Measurements from ENCODE around the gene TTLL4.
"Not testable (repeated sequence)": the region's sequence is repeated elsewhere in the genome, so short reads cannot be mapped to it uniquely, and the experiment has no call there.

Gene TTLL4

DNA sequence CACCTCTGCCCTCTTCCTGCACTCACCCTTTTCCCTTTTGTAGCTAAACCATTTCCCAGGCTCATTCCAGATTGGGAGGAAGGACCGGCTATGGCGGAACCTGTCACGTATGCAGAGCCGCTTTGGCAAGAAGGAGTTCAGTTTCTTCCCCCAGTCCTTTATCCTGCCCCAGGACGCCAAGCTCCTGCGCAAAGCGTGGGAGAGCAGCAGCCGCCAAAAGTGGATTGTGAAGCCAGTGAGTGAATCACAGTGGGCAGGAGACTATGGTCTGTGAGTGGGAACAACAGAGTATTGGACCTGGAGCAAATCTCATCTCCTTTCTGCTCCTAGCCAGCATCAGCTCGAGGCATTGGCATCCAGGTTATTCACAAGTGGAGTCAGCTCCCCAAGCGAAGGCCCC is 36.3 kb downstream of the TTLL4 start:
- FAIRE-seq = no peak

DNA sequence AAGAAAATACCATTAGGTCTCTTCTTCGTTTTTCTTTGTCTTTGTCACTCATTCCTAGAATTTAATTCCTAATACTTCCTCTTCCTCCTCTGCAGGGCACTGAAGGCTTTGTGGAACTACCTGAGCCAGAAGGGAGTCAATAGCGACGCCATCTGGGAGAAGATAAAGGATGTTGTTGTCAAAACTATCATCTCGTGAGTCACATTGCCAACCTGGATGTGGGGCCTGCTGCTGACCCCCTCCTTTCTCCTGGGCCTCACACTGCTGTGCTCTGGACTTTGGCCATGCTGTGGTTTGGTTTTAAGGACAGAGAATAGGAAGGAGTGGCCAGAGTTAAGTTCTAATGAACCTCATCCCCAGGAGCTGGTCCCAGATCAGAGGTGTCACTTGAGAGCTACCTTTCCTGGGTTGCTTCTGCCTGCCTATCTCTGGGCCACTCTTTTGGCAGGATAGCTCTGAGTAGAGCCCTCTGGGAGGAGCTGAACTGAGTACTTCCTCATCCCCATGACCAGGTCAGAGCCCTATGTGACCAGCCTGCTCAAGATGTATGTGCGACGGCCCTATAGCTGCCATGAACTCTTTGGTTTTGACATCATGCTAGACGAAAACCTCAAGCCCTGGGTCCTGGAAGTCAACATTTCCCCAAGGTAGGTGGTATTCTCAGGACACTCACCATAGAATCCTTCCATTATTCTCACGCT is 38.3 kb downstream of the TTLL4 start:
- no peak for FAIRE-seq

DNA sequence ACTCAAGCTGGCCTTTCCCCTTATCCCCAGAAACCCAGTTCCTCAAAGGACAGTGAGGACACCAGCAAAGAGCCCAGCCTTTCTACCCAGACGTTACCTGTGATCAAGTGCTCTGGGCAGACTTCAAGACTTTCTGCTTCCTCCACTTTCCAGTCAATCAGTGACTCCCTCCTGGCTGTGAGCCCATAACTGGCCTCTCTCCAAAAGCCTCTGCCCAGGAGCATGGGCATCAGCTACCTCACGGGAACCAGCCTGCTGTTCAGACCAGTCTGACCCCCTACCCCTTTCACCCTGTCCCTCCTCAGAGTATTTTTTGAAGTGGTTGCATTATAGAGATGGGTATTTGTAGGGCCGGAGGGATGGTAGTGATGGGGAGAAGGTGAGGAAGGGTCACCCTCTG is 43.6 kb downstream of the TTLL4 start:
- FAIRE-seq = no peak

DNA sequence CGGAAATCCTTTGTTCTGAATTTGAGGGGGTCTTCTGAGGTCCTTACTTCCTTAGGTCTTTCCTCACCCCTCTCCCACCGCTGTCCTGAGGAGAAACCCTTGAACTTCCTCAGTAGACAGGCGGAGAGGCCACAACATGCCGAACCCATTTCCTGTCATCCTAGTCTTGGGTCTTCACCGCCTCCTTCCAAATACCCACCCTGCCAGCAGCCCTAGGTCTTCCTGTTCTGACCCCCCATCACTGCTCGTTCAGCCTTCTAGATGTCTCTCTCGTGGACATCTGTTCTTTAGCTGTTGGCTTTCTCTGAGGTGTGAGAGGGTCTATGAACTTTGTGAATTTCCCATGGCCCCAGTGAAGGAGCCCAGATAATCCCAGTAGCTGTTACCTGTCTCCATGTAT is 44.1 kb downstream of the TTLL4 start:
- FAIRE-seq = no peak

DNA sequence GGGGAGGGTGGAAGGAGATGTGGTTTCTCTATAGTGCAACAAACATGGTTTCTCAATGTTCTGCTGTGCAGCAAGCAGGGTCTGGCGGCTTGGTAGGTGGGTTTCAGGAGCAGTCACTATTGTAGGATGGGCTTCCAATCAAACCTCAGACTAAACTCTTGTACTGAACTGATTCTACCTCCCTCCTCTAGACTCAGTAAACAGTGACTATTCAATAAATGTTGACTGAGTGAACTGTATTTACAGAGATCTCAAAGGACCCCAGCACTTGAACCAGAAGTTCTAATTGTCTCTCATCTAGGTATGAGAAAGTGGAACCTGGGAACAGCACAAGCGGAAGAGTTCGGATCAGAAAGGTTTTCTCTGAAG is 44.5 kb downstream of the TTLL4 start:
- no peak for FAIRE-seq

DNA sequence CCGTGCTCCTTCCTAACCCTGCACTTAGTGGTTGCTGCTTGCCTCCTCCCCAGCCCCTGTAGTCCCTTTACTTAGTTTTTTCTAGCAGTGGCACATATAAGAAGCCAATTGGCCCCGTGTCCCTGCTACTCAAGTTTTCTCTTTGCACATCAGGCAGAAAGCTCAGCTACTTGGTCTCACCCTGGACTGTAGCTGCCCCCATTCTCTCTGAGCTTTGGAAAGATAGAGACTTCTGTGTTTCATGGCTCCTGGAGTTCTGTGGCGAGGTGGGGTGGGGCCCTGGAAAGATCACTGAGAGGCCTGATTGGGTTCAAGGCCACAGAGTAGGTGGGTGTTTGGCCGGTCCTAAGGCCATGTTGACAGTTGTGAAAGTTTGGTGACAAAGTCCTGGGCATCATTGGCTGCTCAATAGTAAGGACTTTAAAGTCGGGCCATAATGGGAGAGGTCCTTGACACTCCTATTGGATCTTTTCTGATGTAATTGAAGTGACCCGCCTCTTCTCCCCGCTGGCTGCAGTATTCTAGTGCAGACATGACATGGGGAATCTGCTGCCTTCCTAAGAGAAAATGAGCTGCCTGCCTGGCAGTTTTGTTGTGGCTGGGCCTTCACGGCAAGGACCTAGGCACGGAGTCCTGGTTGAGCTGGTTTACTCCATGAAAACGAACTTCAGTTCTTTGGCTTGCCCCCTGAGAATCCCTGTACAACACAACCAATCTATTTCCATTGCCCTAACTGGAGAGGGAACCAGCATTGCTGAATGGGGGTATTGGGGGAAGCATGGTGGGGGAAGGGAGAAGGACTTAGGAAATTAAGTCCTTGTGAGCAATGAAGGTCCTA is 45.2 kb downstream of the TTLL4 start:
- FAIRE-seq = no peak

DNA sequence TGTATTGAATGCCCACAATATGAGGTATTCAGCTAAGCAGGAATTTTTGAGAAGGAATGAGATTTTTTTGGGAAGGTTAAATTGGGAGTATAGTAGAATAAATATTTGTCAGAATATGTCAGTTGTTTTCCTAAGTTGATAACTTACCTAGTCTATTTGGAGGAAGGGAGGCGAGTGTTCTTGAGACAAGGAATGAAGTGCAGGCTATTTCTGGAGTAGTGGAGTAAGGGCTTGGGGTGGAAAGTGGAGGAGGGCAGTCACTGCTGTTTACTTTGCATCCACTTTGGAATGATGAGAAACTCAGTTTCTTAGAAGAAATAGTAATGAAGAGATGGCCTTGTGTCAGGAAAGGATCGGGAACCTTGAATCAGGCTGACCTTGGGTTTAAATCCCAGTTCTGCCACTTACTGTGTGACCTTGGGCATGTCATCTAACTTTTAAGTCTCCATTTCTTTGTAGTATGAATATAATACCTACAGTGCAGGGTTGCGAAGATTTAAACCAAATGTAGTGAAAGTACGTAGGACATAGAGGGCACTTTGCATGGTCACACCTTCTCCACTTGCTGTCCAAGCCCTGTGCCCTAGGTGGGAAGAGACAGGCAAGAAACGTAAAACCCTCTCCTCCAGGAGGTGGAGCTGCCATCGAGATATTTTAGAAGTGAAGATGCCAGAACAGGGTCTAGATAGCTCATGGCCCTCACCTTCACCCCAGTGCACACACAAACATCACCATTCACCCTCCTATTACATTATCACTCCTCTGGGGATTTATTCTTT is 46.2 kb downstream of the TTLL4 start:
- no peak for FAIRE-seq

DNA sequence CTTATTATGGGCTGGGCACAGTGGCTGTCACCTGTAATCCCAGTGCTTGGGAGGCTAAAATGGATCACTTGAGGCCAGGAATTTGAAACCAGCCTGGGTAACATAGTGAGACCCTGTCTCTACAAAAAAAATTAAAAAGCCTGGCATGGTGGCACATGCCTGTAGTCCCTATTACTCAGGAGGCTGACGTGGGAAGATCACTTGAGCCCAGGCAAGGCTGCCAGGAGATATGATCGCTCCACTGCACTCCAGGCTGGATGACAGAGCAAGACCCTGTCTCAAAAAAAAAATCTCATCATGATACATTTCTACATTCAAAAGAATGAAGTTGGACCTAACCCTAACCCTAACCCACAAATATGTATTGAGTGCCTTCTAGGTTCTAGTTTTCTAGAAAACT is 51.2 kb downstream of the TTLL4 start:
- no peak for FAIRE-seq

DNA sequence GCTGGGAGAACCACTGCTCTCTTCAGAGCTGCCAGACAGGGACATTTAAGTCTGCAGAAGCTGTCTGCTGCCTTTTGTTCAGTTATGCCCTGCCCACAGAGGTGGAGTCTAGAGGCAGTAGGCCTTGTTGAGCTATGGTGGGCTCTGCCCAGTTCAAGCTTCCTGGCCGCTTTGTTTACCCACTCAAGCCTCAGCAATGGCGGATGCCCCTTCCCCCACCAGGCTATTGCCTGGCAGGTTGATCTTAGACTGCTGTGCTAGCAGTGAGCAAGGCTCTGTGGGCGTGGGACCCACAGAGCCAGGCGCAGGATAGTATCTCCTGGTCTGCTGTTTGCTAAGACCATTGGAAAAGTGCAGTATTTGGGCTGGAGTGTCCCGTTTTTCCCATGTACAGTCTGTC is 62.1 kb downstream of the TTLL4 start:
- not testable (repeated sequence) for FAIRE-seq

DNA sequence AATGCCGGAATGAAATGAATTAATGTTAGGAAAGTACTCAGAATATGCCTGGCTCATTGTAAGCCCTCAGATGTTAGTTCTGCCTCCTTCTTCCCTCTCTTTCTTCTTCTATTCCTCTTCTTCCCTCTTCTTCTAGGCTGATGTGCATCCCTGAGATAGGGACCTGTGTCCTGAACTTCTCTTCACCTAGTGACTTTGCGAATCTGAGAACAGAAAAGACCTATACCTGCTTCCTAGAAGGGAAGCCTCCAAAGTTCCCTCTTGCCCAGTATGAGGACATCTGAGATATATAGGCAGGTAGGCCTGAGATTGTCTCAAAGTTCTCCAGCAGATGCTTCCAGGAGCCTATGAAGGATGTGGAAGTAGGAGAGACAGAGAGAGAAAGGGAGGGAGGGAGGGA is 63.2 kb downstream of the TTLL4 start:
- FAIRE-seq = no peak

DNA sequence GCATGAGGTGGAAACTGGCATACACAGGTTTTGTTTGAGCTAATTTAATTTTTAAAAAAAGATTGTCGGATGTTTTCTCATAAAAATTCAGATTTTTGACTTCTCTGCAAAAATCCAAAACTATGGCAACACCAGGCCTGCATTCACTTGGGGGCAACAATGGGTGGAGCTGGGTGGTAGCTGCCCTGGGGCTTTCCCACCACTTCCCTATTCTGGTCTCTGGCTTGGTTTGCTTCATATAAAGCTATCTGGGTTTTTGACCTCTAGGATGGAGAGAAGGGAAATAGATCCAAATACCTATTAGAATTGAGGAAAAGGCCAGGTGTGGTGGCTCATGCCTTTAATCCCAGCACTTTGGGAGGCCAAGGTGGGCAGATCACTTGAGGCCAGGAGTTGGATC is 65.9 kb downstream of the TTLL4 start:
- no peak for FAIRE-seq

DNA sequence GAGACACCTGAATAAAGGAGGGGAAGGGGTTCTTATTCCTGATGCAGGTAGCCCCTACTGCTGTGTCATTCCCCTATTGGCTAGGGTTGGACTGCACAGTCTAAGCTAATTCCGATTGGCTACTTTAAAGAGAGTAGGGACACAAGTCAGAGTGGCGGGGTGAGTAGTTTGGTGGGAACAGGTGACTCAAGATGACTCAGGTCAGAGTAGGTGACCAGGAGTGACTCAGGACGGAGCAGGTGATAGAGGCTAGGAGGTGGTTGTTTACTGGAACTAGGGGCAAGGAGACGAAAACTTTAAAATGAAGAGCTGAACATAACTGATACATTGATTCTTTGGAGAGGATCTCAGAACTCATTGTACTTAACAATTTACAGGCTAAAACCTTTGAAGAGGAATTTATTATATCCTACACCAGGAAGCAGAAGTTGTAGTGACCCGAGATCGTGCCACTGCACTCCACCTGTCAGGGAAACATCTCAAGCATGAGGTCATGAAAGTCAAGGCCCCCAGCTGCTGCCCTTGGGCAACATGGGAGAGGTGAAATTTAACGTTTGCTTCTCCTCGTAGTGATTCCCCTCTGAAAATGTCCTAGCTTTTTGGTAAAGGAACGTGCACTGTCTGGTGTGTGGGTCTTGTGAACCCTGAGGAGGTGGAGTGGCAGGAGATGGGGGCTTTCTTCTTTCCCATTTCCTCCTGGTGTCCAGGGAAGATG is 66.8 kb downstream of the TTLL4 start:
- FAIRE-seq = no peak

DNA sequence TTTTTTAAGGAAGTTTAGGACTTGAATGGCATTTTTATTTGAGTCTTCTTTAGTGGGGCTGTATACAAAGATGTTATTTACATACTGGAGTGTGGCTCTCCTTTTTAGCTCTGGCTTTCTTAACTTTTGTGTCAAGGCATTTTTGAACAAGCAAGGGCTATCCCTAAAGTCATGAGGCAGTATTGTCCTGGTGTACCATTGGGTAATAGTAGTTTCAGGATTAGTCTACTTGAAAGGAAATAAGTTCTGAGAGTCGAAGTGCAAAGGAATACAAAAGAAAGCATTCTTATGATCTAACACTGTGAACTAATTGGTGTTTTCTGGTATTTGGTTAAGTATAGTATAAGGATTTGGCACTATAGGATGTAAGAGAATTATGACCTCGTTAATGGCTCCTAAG is 69.4 kb downstream of the TTLL4 start:
- no peak for FAIRE-seq

DNA sequence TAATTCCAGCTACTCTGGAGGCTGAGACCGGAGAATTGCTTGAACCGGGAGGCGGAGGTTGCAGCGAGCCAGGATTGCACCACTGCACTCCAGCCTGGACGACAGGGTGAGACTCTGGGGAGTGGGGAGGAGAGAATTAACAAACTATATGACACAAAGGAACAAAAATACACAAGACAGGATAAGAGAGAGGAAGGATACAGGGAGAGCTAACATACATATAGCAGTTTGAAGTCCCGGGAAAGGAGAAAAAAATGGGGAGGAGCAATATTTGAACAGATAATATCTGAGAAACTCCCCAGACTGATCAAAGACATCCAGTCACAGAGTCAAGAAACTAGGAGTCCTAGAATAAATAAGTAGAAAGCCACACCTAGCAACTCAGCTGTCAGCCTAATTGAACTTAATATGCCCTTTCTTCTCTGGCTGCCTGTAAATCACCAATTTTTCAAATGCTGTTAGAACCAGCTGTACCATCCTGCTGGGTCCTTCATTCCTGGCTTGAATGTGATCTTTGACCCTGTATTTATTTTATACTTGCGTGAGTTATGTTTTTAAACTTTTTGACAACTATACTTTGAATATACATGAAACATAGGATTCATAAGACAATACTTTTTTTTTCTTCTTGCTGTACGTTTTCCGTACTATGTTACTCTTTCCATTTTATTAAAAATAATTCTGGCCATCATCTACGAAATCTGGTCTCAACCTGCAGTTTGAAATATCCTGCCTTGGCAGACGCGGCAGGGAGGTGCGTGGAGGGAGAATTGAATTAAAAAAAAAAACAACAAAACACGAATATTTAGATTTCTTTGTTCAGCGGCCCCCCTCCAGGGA is 70.4 kb downstream of the TTLL4 start:
- FAIRE-seq = no peak

DNA sequence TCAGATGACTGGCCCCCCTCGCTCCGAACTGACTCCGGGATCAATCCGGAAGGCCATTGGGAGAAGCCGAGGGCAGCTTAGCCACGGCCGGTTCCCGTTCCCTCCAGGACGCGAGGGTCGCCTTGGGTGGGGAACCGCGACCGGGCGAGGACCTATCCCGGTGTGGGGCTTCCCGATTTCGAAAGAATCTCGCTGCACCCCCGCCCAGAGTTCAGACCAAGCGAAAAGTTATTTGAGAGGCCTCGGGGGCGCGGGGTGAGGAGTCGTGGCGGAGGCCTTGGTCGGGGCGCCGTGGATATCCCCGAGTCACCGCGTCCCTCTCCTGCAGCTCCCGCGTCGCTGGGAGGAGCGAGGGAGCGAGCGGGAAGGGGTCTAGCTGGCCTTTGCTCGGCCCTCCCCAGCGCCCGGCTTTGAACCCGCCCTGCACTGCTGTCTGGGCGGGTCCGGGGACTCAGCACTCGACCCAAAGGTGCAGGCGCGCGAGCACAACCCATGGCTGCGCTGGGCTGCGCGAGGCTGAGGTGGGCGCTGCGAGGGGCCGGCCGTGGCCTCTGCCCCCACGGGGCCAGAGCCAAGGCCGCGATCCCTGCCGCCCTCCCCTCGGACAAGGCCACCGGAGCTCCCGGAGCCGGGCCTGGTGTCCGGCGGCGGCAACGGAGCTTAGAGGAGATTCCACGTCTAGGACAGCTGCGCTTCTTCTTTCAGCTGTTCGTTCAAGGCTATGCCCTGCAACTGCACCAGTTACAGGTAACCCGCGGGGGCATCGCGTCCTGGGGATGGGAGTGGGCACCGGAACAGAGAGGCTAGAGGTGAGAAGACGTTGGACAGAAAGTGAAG is 71.3 kb downstream of the TTLL4 start, which contains the start of gene CYP27A1:
Gene CYP27A1, plus strand, starts transcription at position 457 of the 837 bp plus-strand sequence. Its CDS starts 36 bp downstream, at position 493.
- FAIRE-seq = no peak

DNA sequence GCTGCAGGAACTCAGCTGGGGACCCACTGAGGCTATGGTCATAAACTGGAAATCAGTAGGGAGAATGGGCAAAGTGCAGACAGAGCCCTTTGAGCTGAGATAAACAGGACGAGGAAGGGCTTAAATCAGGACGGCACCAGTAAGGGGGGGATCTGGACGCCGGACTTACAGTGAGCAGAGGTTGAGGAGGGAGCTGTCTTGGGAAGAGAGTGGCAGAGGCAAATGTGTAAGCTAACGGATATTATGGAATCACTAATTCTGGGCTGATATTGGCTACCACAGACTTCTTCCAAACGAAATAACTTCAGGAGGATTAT is 71.9 kb downstream of the TTLL4 start:
- FAIRE-seq = no peak

DNA sequence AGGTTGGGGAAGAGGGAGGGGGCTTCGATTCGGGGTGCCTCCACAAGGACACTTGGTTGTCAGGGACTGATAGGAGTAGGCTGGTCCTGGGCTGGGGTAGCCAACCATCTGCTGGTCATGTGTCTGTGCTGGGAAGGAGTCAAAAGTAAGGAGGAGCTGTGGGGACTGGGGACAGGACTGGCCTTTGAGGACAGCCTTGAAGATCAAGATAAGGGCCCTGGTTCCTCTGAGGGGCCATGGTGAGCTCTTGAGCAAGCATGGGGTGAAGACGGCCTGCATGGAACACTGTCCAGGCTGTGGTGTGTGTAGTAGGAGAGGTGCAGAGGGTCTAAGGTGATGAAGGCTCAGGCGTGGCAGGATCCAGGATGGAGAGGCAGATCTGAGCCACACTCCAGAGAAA is 73.1 kb downstream of the TTLL4 start:
- no peak for FAIRE-seq

DNA sequence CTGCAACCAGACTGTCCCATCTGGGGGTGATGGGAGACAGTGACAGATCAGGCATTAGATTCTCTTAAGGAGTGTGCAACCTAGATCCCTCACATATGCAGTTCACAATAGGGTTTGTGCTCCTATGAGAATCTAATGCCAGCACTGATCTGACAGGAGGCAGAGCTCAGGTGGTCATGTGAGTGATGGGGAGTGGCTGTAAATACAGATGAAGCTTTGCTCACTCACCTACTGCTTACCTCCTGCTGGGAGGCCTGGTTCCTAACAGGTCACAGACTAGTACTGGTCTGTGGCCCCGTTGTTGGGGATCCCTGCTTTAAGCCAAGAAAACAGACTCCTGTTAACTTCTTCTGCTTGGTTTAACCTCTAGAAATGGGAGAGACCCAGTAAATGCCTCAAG is 74.5 kb downstream of the TTLL4 start:
- no peak for FAIRE-seq

DNA sequence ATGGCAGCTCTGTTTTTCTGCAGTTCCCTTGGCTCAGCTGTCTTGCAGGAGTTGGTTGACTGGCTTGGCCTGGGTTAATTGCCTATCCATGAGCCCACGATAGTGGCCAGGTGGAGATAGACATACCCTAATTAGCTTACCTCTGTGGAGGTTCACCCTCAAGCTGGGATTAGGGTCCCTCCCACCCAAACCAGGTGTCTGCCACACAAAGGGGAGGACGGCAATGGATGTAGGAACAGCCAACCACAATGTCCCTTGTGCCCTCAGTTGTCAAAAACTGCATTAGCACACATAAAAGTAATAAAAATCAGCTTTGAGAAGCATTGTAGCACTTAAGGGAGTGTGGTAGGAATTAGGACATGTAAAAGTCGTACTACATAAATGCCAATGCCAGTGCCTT is 75.5 kb downstream of the TTLL4 start:
- no peak for FAIRE-seq

DNA sequence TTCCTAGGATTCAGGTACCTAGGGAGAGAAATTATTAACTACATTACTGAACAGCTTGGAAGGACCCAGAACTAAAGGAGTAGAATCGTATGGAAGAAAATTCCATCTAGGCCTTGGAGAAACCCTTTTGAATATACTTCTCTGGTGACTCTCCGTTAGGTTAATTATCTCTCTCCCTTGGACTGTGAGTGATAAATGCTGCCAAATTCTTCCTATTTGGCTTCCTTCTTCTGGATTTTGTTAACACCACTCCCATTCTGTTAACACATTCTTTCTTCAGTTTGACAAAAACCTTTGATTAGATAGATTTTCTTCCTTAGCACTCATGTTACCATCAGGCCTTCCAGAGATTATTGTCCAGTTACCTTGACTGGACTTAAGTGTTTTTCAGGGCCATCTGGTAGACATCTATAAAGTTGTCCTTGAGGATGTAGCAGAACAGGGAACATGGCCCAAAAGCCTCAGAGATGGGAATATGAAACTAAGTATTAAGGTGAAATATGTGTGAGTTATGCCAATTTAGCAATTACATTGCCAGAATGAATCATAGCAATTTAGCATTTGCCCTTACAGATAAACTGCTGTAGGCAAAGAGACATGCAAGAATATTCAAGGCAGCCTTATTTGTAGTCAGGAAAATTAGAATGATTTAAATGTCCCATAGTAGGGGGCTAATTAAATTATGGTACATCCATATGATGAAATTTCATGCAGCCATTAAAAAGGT is 78.1 kb downstream of the TTLL4 start:
- no peak for FAIRE-seq

DNA sequence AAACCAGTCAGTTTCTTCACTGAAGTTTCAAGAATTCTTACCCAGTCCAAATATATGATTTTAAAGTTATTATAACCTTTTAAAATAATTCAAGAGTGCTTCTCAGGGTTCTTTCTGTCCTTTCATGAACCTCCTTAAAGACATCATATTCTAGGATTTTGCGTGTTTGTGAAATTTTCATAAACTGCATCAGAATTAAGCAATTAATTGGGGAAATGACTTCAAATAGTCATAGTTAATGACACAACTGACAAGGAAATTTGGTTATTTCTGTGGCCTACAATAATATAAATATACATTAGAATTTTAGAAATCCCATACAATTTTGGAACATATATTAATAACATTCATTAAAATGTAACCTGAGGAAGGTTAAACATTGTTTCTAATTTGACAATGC is 81.8 kb downstream of the TTLL4 start:
- no peak for FAIRE-seq

Data from A204.1 (cell line).